Astrocyte of the spinal cord (primary cell): ENCODE measurements around the gene BNC2.

ENCODE experiments used
- DNase-seq: peaks from one replicate; pipeline ENCODE4 v3.0.0; 2011; ENCODE audit warnings: low read depth, low spot score
- H3K4me3 ChIP-seq: 2 replicates; pipeline ENCODE4 v1.5.1; 2011; ENCODE audit warnings: low read depth, mild to moderate bottlenecking, low read length, moderate library complexity
- CTCF ChIP-seq: IDR thresholded peaks from 2 replicates; pipeline ENCODE4 v1.5.1; 2012; ENCODE audit warnings: low read depth, mild to moderate bottlenecking, low read length, inconsistent platforms
- in situ Hi-C: cut with HindIII; loops from 2 replicates; pipeline ENCODE4 v1.10.0; 2017; ENCODE audit warnings: low sequenced_read_pairs

Gene BNC2

DNA sequence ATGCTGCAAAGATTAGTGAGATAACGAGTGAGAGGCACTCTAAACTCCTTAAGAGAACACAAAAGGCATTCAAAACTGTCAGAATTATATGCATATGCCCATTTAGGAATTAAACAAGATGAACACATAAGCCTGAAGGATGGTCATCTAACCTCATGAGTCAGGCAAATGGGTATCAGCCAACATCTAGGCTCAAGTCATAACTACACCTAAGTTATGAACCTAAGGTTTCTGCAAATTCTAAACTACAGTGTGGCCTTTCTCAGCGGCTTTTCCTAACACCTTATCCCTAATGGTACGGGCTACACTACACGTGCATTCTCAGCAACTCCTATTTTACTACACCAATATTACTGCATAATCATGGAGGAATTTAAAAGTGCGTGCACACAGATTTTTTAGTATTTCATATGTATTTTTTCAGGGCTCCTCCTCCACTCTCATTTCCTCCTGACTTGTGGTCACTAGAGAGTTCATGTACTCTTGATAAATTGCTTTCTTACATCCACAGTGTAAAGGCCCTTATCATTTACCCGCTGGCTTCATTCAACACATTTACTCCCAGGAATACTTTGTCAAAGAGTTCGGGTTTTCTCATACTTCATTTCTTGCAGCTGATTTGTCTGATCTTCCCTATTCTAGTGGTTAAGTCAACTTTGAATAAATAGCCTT, 316.5 kb downstream of the BNC2 start:
- TF ChIP-seq CTCF: no peak
- peak; percentile 34 for DNase-seq
- H3K4me3 ChIP-seq: no peak overlapping the region
- in situ Hi-C loops: no loop called here

- in situ Hi-C loops: no loop called here
- H3K4me3 ChIP-seq: no peak overlapping the region
- no peak for DNase-seq
- no peak for TF ChIP-seq CTCF
Observed at GRCh38 chr9:16552252-16552651, 318.2 kb downstream of the BNC2 start.

GRCh38 chr9:16551692-16552091, 318.8 kb downstream of the BNC2 start:
- in situ Hi-C loops: no loop called here
- no peak for TF ChIP-seq CTCF
- no peak for DNase-seq
- no peak overlapping the region for H3K4me3 ChIP-seq

GRCh38 chr9:16545639-16546038, 324.8 kb downstream of the BNC2 start:
- DNase-seq: no peak
- in situ Hi-C loops: no loop called here
- no peak overlapping the region for H3K4me3 ChIP-seq
- no peak for TF ChIP-seq CTCF

DNA sequence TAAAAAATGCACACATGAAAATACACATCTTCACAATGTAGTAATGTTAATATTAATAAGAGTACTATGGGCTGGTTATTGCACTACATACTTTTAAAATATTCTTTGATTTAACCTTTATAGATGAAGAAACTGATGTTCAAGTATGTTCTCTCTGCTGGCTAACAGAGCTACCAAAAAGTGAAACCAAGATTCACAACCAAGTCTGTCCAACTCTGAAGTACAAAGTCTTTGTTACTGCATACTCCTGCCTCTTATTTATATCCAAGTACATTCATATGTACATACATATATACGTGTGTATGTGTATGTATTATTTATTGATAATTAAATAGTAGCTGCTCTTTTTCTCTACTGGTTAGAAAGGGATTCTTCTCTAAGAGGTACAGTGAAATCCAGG, 325.6 kb downstream of the BNC2 start:
- no peak overlapping the region for H3K4me3 ChIP-seq
- TF ChIP-seq CTCF: no peak
- in situ Hi-C loops: no loop called here
- DNase-seq: no peak

- in situ Hi-C loops: no loop called here
Observed at GRCh38 chr9:16543686-16544085, 326.8 kb downstream of the BNC2 start.

More at GRCh38 chr9:16543686-16544085, 326.8 kb downstream of the BNC2 start:
- TF ChIP-seq CTCF: no peak
- DNase-seq: no peak
- no peak overlapping the region for H3K4me3 ChIP-seq
